Mesenchymal stem cell (in vitro differentiated cells and primary cell): ENCODE results near the gene SMARCA4.

ENCODE experiments used
- DNase-seq: peaks from one replicate; pipeline ENCODE4 v3.0.0-alpha.2; 2013
- H2AFZ ChIP-seq: one replicate; pipeline ENCODE4 v1.6.1; 2013; ENCODE audit warnings: low read depth, mild to moderate bottlenecking, control low read depth, inconsistent platforms, low read length, moderate library complexity
- H2AK5ac ChIP-seq: 2 replicates; pipeline ENCODE4 v1.6.1; 2013; ENCODE audit warnings: low read length, moderate library complexity, mild to moderate bottlenecking, inconsistent platforms; ENCODE audit not compliant: severe bottlenecking
- H2BK120ac ChIP-seq: one replicate; pipeline ENCODE4 v1.6.1; 2013; ENCODE audit warnings: low read depth, mild to moderate bottlenecking, inconsistent platforms, low read length, moderate library complexity
- H2BK12ac ChIP-seq, 2 experiments: one replicate each; pipeline ENCODE4 v1.6.1; 2013; ENCODE audit warnings: inconsistent platforms in 2 of 2, low read length in 2 of 2, mild to moderate bottlenecking in 2 of 2, moderate library complexity in 2 of 2, control low read depth in 1 of 2
- H2BK15ac ChIP-seq: one replicate; pipeline ENCODE4 v1.6.1; 2013; ENCODE audit warnings: mild to moderate bottlenecking, low read depth, inconsistent platforms; ENCODE audit not compliant: poor library complexity, severe bottlenecking
- H2BK5ac ChIP-seq: 2 replicates; pipeline ENCODE4 v1.6.1; 2013; ENCODE audit warnings: low read depth, mild to moderate bottlenecking, low read length, control low read depth, inconsistent platforms; ENCODE audit not compliant: poor library complexity, severe bottlenecking
- H3K14ac ChIP-seq, 2 experiments: one replicate each; pipeline ENCODE4 v1.6.1; 2013; ENCODE audit warnings: inconsistent platforms in 2 of 2, low read length in 2 of 2, control low read depth in 1 of 2, mild to moderate bottlenecking in 1 of 2, moderate library complexity in 1 of 2
- H3K18ac ChIP-seq, 2 experiments: one replicate each; pipeline ENCODE4 v1.6.1; 2013; ENCODE audit warnings: inconsistent platforms in 2 of 2, low read length in 2 of 2, control low read depth in 1 of 2, low read depth in 1 of 2, mild to moderate bottlenecking in 1 of 2
- H3K23ac ChIP-seq, 2 experiments: one replicate each; pipeline ENCODE4 v1.6.1; 2013; ENCODE audit warnings: inconsistent platforms in 2 of 2, low read length in 2 of 2, mild to moderate bottlenecking in 2 of 2, moderate library complexity in 2 of 2, control low read depth in 1 of 2
- H3K27ac ChIP-seq: 2 replicates; pipeline ENCODE4 v1.5.1; 2013; ENCODE audit warnings: mild to moderate bottlenecking, moderate library complexity, low read length, control low read depth, inconsistent platforms; ENCODE audit not compliant: poor library complexity, severe bottlenecking
- H3K27me3 ChIP-seq, 2 experiments: 2 replicates each; pipeline versions ENCODE4 v1.6.1 to v1.7.0; 2013; ENCODE audit warnings: low read length in 2 of 2, mild to moderate bottlenecking in 2 of 2, moderate library complexity in 2 of 2, control low read depth in 1 of 2, inconsistent platforms in 1 of 2; ENCODE audit not compliant: control insufficient read depth in 1 of 2, insufficient read depth in 1 of 2
- H3K36me3 ChIP-seq, 2 experiments: 2 replicates each; pipeline versions ENCODE4 v1.6.1 to v1.7.0; 2013; ENCODE audit warnings: low read length in 2 of 2, control low read depth in 1 of 2, inconsistent platforms in 1 of 2, low read depth in 1 of 2, mild to moderate bottlenecking in 1 of 2; ENCODE audit not compliant: insufficient read depth in 2 of 2, control insufficient read depth in 1 of 2
- H3K4ac ChIP-seq, 2 experiments: one replicate each; pipeline ENCODE4 v1.6.1; 2013; ENCODE audit warnings: inconsistent platforms in 2 of 2, low read length in 2 of 2, mild to moderate bottlenecking in 2 of 2, moderate library complexity in 2 of 2, control low read depth in 1 of 2, low read depth in 1 of 2
- H3K4me1 ChIP-seq: 2 replicates; pipeline ENCODE4 v1.6.1; 2013; ENCODE audit warnings: low read depth, low read length, control low read depth; ENCODE audit not compliant: control insufficient read depth, insufficient read depth
- H3K4me2 ChIP-seq: 2 replicates; pipeline ENCODE4 v1.6.1; 2013; ENCODE audit warnings: low read length, mild to moderate bottlenecking, inconsistent platforms; ENCODE audit not compliant: poor library complexity, severe bottlenecking
- H3K4me3 ChIP-seq, 2 experiments: 2 replicates each; pipeline versions ENCODE4 v1.5.1 to v1.7.0; 2013; ENCODE audit warnings: low read length in 2 of 2, mild to moderate bottlenecking in 2 of 2, control low read depth in 1 of 2, low read depth in 1 of 2; ENCODE audit not compliant: insufficient read depth in 1 of 2
- H3K79me1 ChIP-seq: replicated peaks from 2 replicates; pipeline ENCODE4 v1.6.1; 2013; ENCODE audit warnings: mild to moderate bottlenecking, control low read depth, low read length, inconsistent platforms; ENCODE audit not compliant: poor library complexity, severe bottlenecking
- H3K9ac ChIP-seq: 2 replicates; pipeline ENCODE4 v1.7.0; 2013; ENCODE audit warnings: mild to moderate bottlenecking, low read length, moderate library complexity
- H3K9me3 ChIP-seq: 2 replicates; pipeline ENCODE4 v1.7.0; 2013; ENCODE audit warnings: mild to moderate bottlenecking, low read length; ENCODE audit not compliant: control insufficient read depth
- H4K8ac ChIP-seq: one replicate; pipeline ENCODE4 v1.6.1; 2013; ENCODE audit warnings: inconsistent platforms, mild to moderate bottlenecking, low read length, moderate library complexity
- H4K91ac ChIP-seq: one replicate; pipeline ENCODE4 v1.6.1; 2013; ENCODE audit warnings: mild to moderate bottlenecking, low read length, inconsistent platforms
- WGBS: methylation state at CpG from one replicate; pipeline ENCODE4 v1.1.7; 2013; ENCODE audit warnings: mixed read lengths; 5-methylcytosine and 5-hydroxymethylcytosine counted together

SMARCA4 gene

DNA sequence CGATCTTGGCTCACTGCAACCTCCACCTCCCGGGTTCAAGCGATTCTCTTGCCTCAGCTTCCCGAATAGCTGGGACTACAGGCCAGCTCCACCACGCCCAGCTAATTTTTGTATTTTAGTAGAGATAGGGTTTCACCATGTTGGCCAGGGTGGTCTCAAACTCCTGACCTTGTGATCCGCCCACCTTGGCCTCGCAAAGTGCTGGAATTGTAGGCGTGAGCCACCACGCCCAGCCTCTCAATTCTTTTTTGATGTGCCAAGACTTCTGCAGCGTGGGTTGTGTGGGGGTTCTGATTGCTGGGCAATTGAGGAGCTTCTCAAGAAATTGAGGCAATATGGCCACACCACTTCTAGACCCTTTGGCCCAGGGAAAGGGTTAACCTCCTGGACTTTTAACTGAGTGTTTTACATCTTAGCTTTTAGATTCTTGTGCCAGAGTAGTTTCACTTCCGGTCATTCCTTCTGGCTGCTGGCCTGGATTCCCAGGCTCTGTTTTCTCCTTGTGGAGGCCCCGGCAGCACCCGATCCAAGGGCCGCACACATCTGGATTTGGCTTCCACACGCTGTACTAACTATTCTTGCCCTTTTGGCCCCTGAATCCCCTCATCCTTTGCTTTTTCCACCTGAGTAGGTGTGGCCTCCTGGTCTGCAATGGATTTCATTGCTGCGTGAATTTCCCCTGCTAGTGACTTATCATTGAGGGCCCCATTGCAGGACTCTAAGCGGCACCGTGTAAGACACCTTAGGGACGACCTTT, 14.7 kb downstream of the SMARCA4 start:
- Histone ChIP-seq H3K4me2 (no peak overlapping the region), H3K23ac (no peak overlapping the region), H3K4ac (peak overlapping the region in 1 of 2 experiments; percentile 88), H3K79me1 (peaks cover 3% of the 10 kb centered on the region), H4K91ac (peak overlapping the region; percentile 9), H2AFZ (no peak overlapping the region), H3K27me3 (no peaks in the 10 kb centered on the region), H2AK5ac (no peak overlapping the region), H2BK12ac (peak overlapping the region in 1 of 2 experiments; percentile 72), H3K9ac (peak overlapping the region; percentile 50), H3K9me3 (no peaks in the 10 kb centered on the region), H2BK15ac (no peak overlapping the region), H3K36me3 (peaks cover 0 to 22% of the 10 kb centered on the region in 2 experiments), H3K27ac (no peak overlapping the region), H3K14ac (no peak overlapping the region), H2BK5ac (no peak overlapping the region), H3K4me3 (peak overlapping the region in 1 of 2 experiments; percentile 54), H3K4me1 (peaks cover 19% of the 10 kb centered on the region), H4K8ac (peak overlapping the region; percentile 15), H3K18ac (peak overlapping the region; percentile 31 to 86), H2BK120ac (peak overlapping the region; percentile 24)
- WGBS = 81% methylated on average over 19 of the region's 19 CpGs
- peak; percentile 73 for DNase-seq

DNA sequence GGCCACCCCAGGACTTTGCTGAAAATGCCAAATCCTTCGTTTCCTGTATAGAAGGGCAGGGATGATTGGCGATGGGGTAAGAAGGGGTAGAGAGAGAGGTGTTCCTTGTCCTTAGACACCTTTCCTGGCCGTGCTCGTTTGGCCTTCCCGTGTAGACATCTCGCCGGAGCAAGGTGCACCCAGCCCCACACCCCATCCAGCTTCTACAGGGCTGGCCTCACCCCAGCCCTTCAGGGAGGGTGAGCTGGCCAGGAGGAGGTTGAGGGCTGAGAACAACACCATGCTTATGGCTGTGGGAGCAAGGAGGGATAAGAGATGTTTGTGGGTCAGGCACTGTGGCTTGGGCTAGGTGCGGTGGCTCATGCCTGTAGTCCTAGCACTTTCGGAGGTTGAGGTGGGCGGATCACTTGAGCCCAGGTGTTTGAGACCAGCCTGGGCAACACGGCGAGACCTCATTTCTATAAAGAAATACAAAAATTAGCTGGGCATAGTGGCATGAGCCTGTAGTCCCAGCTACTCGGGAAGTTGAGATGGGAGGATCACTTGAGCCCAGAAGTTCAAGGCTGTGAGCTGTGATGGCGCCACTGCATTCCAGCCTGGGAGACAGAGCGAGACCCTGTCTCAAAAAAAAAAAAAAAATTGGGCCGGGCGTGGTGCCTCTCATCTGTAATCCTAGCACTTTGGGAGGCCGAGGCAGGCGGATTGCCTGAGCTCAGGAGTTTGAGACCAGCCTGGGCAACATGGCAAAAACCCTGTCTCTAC, 15.5 kb downstream of the SMARCA4 start:
- peak overlapping the region in 1 of 2 experiments; percentile 85 for H3K14ac ChIP-seq
- DNase-seq = no peak
- peaks cover 26% of the 10 kb centered on the region for H3K4me1 ChIP-seq
- peak overlapping the region in 1 of 2 experiments; percentile 72 for H2BK12ac ChIP-seq
- peak overlapping the region in 1 of 2 experiments; percentile 88 for H3K4ac ChIP-seq
- peak overlapping the region; percentile 16 for H4K8ac ChIP-seq
- H3K9me3 ChIP-seq = no peaks in the 10 kb centered on the region
- H3K36me3 ChIP-seq = peaks cover 0 to 22% of the 10 kb centered on the region in 2 experiments
- peak overlapping the region; percentile 24 for H2BK120ac ChIP-seq
- H3K79me1 ChIP-seq = peaks cover 3% of the 10 kb centered on the region
- H3K9ac ChIP-seq = peak overlapping the region; percentile 50
- H3K18ac ChIP-seq = peak overlapping the region; percentile 31 to 86
- no peak overlapping the region for H2AFZ ChIP-seq
- WGBS = 96% methylated on average over 16 of the region's 19 CpGs
- H3K27ac ChIP-seq = no peak overlapping the region
- H3K4me2 ChIP-seq = no peak overlapping the region
- peak overlapping the region; percentile 4 for H2BK15ac ChIP-seq
- H3K4me3 ChIP-seq = peak overlapping the region in 1 of 2 experiments; percentile 54
- no peak overlapping the region for H3K23ac ChIP-seq
- H3K27me3 ChIP-seq = no peaks in the 10 kb centered on the region
- peak overlapping the region; percentile 9 for H4K91ac ChIP-seq
- H2BK5ac ChIP-seq = no peak overlapping the region
- H2AK5ac ChIP-seq = no peak overlapping the region

DNA sequence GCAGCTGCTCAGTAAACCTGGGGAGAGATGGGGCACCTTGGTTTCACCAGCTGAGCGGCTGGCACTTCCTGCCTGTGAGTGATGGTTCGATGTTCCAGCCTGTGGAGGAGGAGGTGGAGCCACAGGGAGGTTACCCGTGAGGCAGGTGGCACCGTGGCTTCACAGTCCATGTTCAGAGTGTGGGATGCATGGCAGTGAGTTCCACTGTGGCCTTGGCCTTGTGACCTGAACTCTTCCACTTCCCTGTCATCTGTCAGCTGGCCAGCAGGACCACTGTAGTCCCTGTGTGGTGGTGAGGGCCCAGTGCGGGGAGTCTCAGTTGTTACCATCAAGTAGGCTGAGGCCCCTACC, 16.9 kb downstream of the SMARCA4 start:
- Histone ChIP-seq H3K4me3 (no peak overlapping the region), H3K14ac (peak overlapping the region in 1 of 2 experiments; percentile 96), H2BK15ac (no peak overlapping the region), H3K4me2 (no peak overlapping the region), H2AFZ (no peak overlapping the region), H3K79me1 (peaks cover 3% of the 10 kb centered on the region), H3K4ac (peak overlapping the region in 1 of 2 experiments; percentile 44), H3K27ac (no peak overlapping the region), H2BK5ac (no peak overlapping the region), H2AK5ac (no peak overlapping the region), H3K36me3 (peaks cover 0 to 22% of the 10 kb centered on the region in 2 experiments), H2BK12ac (peak overlapping the region in 1 of 2 experiments; percentile 80), H4K91ac (peak overlapping the region; percentile 52), H4K8ac (no peak overlapping the region), H3K4me1 (peaks cover 31% of the 10 kb centered on the region), H3K23ac (peak overlapping the region in 1 of 2 experiments; percentile 5), H3K9ac (no peak overlapping the region), H3K27me3 (no peaks in the 10 kb centered on the region), H3K9me3 (no peaks in the 10 kb centered on the region), H3K18ac (peak overlapping the region in 1 of 2 experiments; percentile 21), H2BK120ac (no peak overlapping the region)
- DNase-seq = no peak
- WGBS = 92% methylated on average over 5 of the region's 5 CpGs

DNA sequence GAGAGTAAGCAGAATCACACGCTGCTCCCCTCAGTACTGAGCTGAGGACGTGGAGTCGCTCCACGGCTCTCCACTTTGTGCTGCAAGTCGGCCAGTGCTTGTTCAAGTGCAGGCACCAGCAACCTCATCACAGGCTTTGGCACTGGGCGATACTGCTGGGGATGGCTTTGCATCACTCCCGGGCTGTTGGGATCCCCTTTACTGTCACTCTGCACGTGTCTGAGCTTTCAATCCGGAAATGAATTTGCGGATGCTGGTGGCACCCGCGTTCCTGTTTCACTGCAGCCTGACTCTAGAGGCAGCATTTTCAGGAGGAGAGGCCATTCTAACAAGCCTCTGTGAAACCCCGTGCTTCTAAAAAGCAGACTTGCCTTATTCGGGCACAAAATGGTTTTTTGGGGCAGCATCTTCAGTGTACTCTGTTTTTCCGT, 19.1 kb downstream of the SMARCA4 start:
- no peak overlapping the region for H4K8ac ChIP-seq
- no peak overlapping the region for H3K14ac ChIP-seq
- 92% methylated on average over 15 of the region's 15 CpGs for WGBS
- H3K4me1 ChIP-seq = peaks cover 31% of the 10 kb centered on the region
- H3K4ac ChIP-seq = peak overlapping the region in 1 of 2 experiments; percentile 26
- no peak overlapping the region for H3K4me2 ChIP-seq
- H3K9me3 ChIP-seq = no peaks in the 10 kb centered on the region
- H2BK120ac ChIP-seq = no peak overlapping the region
- H3K23ac ChIP-seq = peak overlapping the region in 1 of 2 experiments; percentile 9
- no peak overlapping the region for H3K27ac ChIP-seq
- no peak overlapping the region for H2AK5ac ChIP-seq
- no peaks in the 10 kb centered on the region for H3K27me3 ChIP-seq
- H2BK12ac ChIP-seq = peak overlapping the region in 1 of 2 experiments; percentile 69
- no peak overlapping the region for H4K91ac ChIP-seq
- H3K18ac ChIP-seq = no peak overlapping the region
- no peak for DNase-seq
- no peak overlapping the region for H2BK5ac ChIP-seq
- H3K9ac ChIP-seq = peak overlapping the region; percentile 48
- peaks cover 12% of the 10 kb centered on the region for H3K79me1 ChIP-seq
- peaks cover 12 to 35% of the 10 kb centered on the region in 2 experiments for H3K36me3 ChIP-seq
- no peak overlapping the region for H3K4me3 ChIP-seq
- H2BK15ac ChIP-seq = no peak overlapping the region
- H2AFZ ChIP-seq = no peak overlapping the region
